Endothelial cell of umbilical vein (primary cell): Measurements from ENCODE around the gene ADCY5.

Experiments used
- CTCF ChIP-seq, 2 donors: IDR thresholded peaks; 1 replicate in 1 of 2; 2 replicates in 1 of 2; pipeline ENCODE4 v1.5.1; 2011; ENCODE audit warnings: low read length in 2 of 2, mild to moderate bottlenecking in 2 of 2, moderate library complexity in 2 of 2, control low read depth in 1 of 2, inconsistent platforms in 1 of 2, low read depth in 1 of 2; ENCODE audit not compliant: insufficient read depth in 1 of 2; ENCODE audit errors: extremely low read depth in 1 of 2
- EZH2 ChIP-seq: IDR thresholded peaks from 2 replicates; pipeline ENCODE4 v1.6.1; 2012; ENCODE audit warnings: borderline replicate concordance, low read depth, mild to moderate bottlenecking, moderate library complexity, low read length, inconsistent platforms; ENCODE audit not compliant: severe bottlenecking
- FOS ChIP-seq: IDR thresholded peaks from 2 replicates; pipeline ENCODE4 v1.6.1; 2011; ENCODE audit warnings: mild to moderate bottlenecking, low read length, moderate library complexity, borderline replicate concordance; ENCODE audit not compliant: insufficient read depth
- GATA2 ChIP-seq: IDR thresholded peaks from 2 replicates; pipeline ENCODE4 v1.7.0; 2011; ENCODE audit warnings: low read depth, mild to moderate bottlenecking, moderate library complexity, mixed read lengths, low read length; ENCODE audit not compliant: insufficient read length, insufficient read depth
- JUN ChIP-seq: IDR thresholded peaks from 2 replicates; pipeline ENCODE4 v1.6.1; 2011; ENCODE audit warnings: borderline replicate concordance, low read depth; ENCODE audit not compliant: insufficient read length, insufficient read depth
- MYC ChIP-seq: IDR thresholded peaks from one replicate; pipeline ENCODE4 v1.6.1; 2011; ENCODE audit warnings: mild to moderate bottlenecking, low read depth, low read length
- POLR2A ChIP-seq: IDR thresholded peaks from 2 replicates; pipeline ENCODE4 v1.6.1; 2012; ENCODE audit warnings: low read depth, mild to moderate bottlenecking, control low read depth, low read length
- POLR2AphosphoS5 ChIP-seq: IDR thresholded peaks from 2 replicates; pipeline ENCODE4 v1.6.1; 2012; ENCODE audit warnings: low read depth, mild to moderate bottlenecking, control low read depth, low read length, moderate library complexity; ENCODE audit not compliant: insufficient read depth
- TF ChIP-seq, protein P1 (sequence below): IDR thresholded peaks from 2 replicates; pipeline ENCODE4 v1.6.1; 2011; ENCODE audit not compliant: insufficient read depth, insufficient read length

DNA sequence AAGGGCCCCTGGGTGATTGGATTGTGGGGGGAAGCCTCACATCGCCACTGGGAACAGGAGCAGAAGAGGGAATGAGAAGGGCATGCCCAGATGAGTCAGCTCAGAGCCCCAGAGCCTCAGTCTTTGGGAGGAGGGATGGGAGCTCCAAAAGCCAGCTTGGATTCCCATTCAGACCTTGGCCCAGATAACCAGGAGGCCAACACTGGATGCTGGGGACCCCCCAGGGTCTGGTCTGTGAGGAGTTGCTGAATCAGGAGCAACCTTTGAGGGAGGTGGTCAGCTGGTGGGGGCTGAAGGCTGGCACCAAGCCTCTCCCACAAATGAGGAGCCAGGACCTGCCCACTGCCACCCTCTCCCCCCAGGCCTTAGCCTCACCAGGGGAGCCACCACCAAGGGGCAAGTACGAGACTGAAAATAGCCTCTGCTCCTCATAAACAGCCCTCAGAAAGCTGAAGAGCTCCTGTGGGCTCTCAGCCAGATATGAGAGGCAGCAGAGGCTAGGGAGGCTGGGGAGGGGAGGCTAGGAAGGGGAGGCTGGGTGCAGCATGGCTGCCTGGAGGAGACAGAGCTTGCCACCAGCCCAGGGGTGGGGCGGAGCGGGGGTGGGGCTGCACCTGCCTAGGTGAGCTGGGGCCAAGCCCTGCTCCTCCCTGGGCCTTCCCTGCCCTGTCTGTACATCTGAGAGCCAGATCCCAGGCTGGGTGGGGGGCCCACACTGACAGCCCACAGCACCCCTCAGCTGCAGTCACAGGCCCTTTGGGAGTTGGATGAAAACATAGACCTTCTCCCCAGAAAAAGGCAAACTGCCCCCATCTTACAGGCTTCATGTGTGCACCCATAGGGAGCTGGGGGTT lies 147.3 kb downstream of the ADCY5 start:
- TF ChIP-seq CTCF (IDR thresholded peaks at IDR 0.05; ENCODE audit: extremely low read depth in 1 of 2, insufficient read depth in 1 of 2, low read depth in 1 of 2, low read length in 2 of 2): no peak
- TF ChIP-seq, protein P1, sequence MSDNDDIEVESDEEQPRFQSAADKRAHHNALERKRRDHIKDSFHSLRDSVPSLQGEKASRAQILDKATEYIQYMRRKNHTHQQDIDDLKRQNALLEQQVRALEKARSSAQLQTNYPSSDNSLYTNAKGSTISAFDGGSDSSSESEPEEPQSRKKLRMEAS: no peak
- TF ChIP-seq EZH2: no peak
- TF ChIP-seq MYC: no peak
- no peak for TF ChIP-seq POLR2A
- no peak for TF ChIP-seq POLR2AphosphoS5
- TF ChIP-seq JUN: no peak
- no peak for TF ChIP-seq GATA2
- no peak for TF ChIP-seq FOS
